Hepatocyte (in vitro differentiated cells): ENCODE data around the gene SLF2. TPM values are rescaled to one million over a fixed set of nuclear protein-coding genes. Genes with fewer than 3 reads are reported as not detected.

Source experiments
- DNase-seq: peaks from one replicate; pipeline ENCODE4 v3.0.0-alpha.2; 2016; ENCODE audit warnings: low spot score
- H2AFZ ChIP-seq: fragments of 200-600 bp; sonication (generic); 2 replicates; pipeline ENCODE4 v1.6.0; 2016; ENCODE audit warnings: antibody characterized with exemption, mild to moderate bottlenecking
- H3K27ac ChIP-seq: fragments of 200-600 bp; sonication (generic); 2 replicates; pipeline ENCODE4 v1.5.1; 2016; ENCODE audit warnings: mild to moderate bottlenecking
- H3K27me3 ChIP-seq: fragments of 200-600 bp; sonication (generic); 2 replicates; pipeline ENCODE4 v1.6.1; 2016
- H3K36me3 ChIP-seq: fragments of 200-600 bp; sonication (generic); replicated peaks from 2 replicates; pipeline ENCODE4 v1.5.1; 2016; ENCODE audit warnings: low read depth; ENCODE audit not compliant: insufficient read depth
- H3K4me1 ChIP-seq: fragments of 200-600 bp; sonication (generic); 2 replicates; pipeline ENCODE4 v1.5.1; 2016; ENCODE audit warnings: mild to moderate bottlenecking, moderate library complexity; ENCODE audit not compliant: insufficient read depth
- H3K4me2 ChIP-seq: fragments of 200-600 bp; sonication (generic); 2 replicates; pipeline ENCODE4 v1.6.0; 2016
- H3K4me3 ChIP-seq: fragments of 200-600 bp; sonication (generic); 2 replicates; pipeline ENCODE4 v1.5.1; 2016; ENCODE audit warnings: mild to moderate bottlenecking
- H3K79me2 ChIP-seq: fragments of 200-600 bp; sonication (generic); 2 replicates; pipeline ENCODE4 v1.6.0; 2017; ENCODE audit warnings: mild to moderate bottlenecking
- H3K9me2 ChIP-seq: fragments of 200-600 bp; sonication (generic); replicated peaks from 2 replicates; pipeline ENCODE4 v1.6.0; 2017; ENCODE audit warnings: mild to moderate bottlenecking; ENCODE audit not compliant: insufficient read depth
- H3K9me3 ChIP-seq: fragments of 200-600 bp; sonication (generic); 2 replicates; pipeline ENCODE4 v1.5.1; 2016; ENCODE audit warnings: low read depth, mild to moderate bottlenecking
- H4K20me1 ChIP-seq: fragments of 200-600 bp; sonication (generic); 2 replicates; pipeline ENCODE4 v1.6.0; 2016; ENCODE audit warnings: mild to moderate bottlenecking; ENCODE audit not compliant: insufficient read depth, poor library complexity, severe bottlenecking
- EZH2 ChIP-seq: fragments of 200-600 bp; sonication (generic); IDR thresholded peaks from 2 replicates; pipeline ENCODE4 v1.6.1; 2016; ENCODE audit warnings: antibody characterized with exemption, mild to moderate bottlenecking, borderline replicate concordance
- EZH2phosphoT487 ChIP-seq: fragments of 200-600 bp; sonication (generic); IDR thresholded peaks from one replicate; pipeline ENCODE4 v1.6.1; 2018; ENCODE audit warnings: antibody characterized with exemption, mild to moderate bottlenecking, low read depth, moderate library complexity; ENCODE audit not compliant: unreplicated experiment, severe bottlenecking
- WGBS: methylation state at CpG from one replicate; pipeline ENCODE4 v1.1.6; 2016; ENCODE audit warnings: low lambda C conversion rate; ENCODE audit errors: missing lambda C conversion rate; 5-methylcytosine and 5-hydroxymethylcytosine counted together
- polyA plus RNA-seq: library from polyadenylated mRNA; unstranded; fragments of >200 nt; fragmentation: Nextera tagmentation; extraction: Ambion mirVana; gene quantifications from 2 replicates; pipeline ENCODE4 v1.2.1, GENCODE V29; 2016
- total RNA-seq: library from RNA; depleted of rRNA; stranded (reverse); fragments of >200 nt; gene quantifications from 2 replicates; pipeline ENCODE4 v1.2.3, GENCODE V29; 2014
- TF ChIP-seq, protein P1 (sequence below): fragments of 200-600 bp; sonication (generic); IDR thresholded peaks from 2 replicates; pipeline ENCODE4 v1.5.1; 2016; ENCODE audit warnings: antibody characterized with exemption, mild to moderate bottlenecking; ENCODE audit not compliant: poor library complexity

SLF2 gene
- total and polyA plus RNA-seq, 2 experiments from 2014 or later = 11.7 to 23.5 TPM

DNA sequence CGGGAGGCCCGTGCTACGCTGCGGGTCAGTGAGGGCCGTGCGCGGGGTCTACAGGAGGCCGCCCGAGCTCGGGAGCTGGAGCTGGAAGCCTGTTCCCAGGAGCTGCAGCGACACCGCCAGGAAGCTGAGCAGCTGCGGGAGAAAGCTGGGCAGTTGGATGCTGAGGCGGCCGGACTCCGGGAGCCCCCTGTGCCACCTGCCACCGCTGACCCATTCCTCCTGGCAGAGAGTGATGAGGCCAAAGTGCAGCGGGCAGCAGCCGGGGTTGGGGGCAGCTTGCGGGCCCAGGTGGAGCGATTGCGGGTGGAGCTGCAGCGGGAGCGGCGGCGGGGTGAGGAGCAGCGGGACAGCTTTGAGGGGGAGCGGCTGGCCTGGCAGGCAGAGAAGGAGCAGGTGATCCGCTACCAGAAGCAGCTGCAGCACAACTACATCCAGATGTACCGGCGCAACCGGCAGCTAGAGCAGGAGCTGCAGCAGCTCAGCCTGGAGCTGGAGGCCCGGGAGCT, 93.9 kb downstream of the SLF2 start:
- DNase-seq = no peak
- H3K4me3 ChIP-seq = no peak overlapping the region
- TF ChIP-seq, protein P1, sequence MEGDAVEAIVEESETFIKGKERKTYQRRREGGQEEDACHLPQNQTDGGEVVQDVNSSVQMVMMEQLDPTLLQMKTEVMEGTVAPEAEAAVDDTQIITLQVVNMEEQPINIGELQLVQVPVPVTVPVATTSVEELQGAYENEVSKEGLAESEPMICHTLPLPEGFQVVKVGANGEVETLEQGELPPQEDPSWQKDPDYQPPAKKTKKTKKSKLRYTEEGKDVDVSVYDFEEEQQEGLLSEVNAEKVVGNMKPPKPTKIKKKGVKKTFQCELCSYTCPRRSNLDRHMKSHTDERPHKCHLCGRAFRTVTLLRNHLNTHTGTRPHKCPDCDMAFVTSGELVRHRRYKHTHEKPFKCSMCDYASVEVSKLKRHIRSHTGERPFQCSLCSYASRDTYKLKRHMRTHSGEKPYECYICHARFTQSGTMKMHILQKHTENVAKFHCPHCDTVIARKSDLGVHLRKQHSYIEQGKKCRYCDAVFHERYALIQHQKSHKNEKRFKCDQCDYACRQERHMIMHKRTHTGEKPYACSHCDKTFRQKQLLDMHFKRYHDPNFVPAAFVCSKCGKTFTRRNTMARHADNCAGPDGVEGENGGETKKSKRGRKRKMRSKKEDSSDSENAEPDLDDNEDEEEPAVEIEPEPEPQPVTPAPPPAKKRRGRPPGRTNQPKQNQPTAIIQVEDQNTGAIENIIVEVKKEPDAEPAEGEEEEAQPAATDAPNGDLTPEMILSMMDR = no peak
- TF ChIP-seq EZH2phosphoT487 (no peak), EZH2 (no peak)
- no peaks in the 10 kb centered on the region for H3K27me3 ChIP-seq
- H3K79me2 ChIP-seq = peaks cover 34% of the 10 kb centered on the region
- H3K9me2 ChIP-seq = no peaks in the 10 kb centered on the region
- H3K4me1 ChIP-seq = peaks cover 5% of the 10 kb centered on the region
- no peak overlapping the region for H3K4me2 ChIP-seq
- H3K36me3 ChIP-seq = no peaks in the 10 kb centered on the region
- no peak overlapping the region for H2AFZ ChIP-seq
- H3K9me3 ChIP-seq = no peaks in the 10 kb centered on the region
- WGBS = 91% methylated on average over 29 of the region's 33 CpGs
- H4K20me1 ChIP-seq = peaks cover 8% of the 10 kb centered on the region
- H3K27ac ChIP-seq = no peak overlapping the region

DNA sequence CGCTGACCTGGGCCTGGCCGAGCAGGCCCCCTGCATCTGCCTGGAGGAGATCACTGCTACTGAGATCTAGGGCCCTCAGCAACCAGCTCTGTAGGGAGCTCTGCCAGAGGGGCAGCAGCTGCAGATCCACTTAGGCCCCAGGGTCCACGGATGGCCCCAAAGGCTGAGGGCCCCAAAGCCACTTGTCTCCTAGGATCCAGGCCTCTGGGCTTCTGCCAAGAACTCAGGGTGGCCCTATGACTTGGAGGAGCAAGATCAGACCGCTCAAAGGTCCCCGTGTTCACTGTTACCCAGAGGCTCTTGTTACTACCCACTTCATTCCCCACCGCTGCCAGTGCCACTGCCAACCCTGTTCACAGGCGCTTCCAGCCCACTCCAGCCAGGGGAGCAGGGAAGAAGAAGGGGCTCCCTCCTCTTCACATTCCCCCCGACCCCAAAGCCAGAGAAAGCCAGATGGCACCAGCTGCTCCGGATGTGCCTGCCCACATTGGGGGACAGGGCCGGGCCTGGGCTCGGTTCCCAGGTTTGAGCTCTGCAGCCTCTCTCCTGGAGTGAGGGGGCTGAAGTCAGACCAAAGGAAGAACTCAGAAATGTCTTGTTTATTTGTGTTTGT, 94.4 kb downstream of the SLF2 start:
- no peak for DNase-seq
- 90% methylated on average over 11 of the region's 11 CpGs for whole genome bisulfite sequencing
- H3K4me3 ChIP-seq = no peak overlapping the region
- peak overlapping the region; percentile 20 for H3K27ac ChIP-seq
- H3K27me3 ChIP-seq = no peaks in the 10 kb centered on the region
- H2AFZ ChIP-seq = no peak overlapping the region
- H4K20me1 ChIP-seq = peaks cover 3% of the 10 kb centered on the region
- H3K79me2 ChIP-seq = peaks cover 28% of the 10 kb centered on the region
- no peaks in the 10 kb centered on the region for H3K36me3 ChIP-seq
- H3K4me2 ChIP-seq = no peak overlapping the region
- H3K9me3 ChIP-seq = no peaks in the 10 kb centered on the region
- TF ChIP-seq EZH2phosphoT487 (no peak), EZH2 (no peak)
- TF ChIP-seq, protein P1 = no peak
- no peaks in the 10 kb centered on the region for H3K9me2 ChIP-seq
- H3K4me1 ChIP-seq = no peaks in the 10 kb centered on the region

GRCh38 chr10:101007915-101008822, 95.4 kb downstream of the SLF2 start:
- H3K27ac ChIP-seq = no peak overlapping the region
- TF ChIP-seq EZH2 (no peak), EZH2phosphoT487 (no peak)
- TF ChIP-seq, protein P1 = no peak

More at GRCh38 chr10:101007915-101008822, 95.4 kb downstream of the SLF2 start:
- Histone ChIP-seq H3K9me2 (no peaks in the 10 kb centered on the region), H4K20me1 (no peaks in the 10 kb centered on the region), H3K4me3 (no peak overlapping the region), H3K4me1 (peaks cover 3% of the 10 kb centered on the region), H3K4me2 (no peak overlapping the region), H3K9me3 (no peaks in the 10 kb centered on the region), H3K27me3 (no peaks in the 10 kb centered on the region), H2AFZ (no peak overlapping the region), H3K79me2 (peaks cover 19% of the 10 kb centered on the region), H3K36me3 (no peaks in the 10 kb centered on the region)
- DNase-seq = no peak
- 75% methylated on average over 13 of the region's 13 CpGs for WGBS
